ENCODE results near the gene RNF146. TPM values are rescaled to one million over a fixed set of nuclear protein-coding genes. Genes with fewer than 3 reads are reported as not detected.

The RNF146 gene
- polyA plus RNA-seq, 2 of the 4 experiments (the other 2 are of a cell fraction): 18.9 to 33.2 TPM

DNA sequence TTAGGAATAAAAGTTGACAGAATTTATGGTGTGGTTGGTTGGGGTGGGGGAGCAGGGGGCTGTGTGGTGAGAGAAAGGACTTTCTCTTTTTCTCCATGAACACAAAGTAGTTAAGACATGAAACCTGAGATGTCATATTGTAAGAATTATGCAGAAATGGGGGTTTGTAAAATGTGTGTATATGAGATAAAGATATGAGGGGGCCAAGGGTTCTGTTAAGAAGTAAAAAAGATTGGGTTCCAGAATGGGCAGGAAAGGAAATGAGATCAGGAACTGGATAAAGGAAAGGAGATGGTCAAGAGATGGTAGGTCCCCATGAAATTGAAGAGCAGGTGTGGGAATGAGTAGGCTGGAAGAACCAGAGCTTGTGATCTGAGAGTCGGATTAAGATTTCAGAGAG, 9.7 kb downstream of the RNF146 start (continued):
- no peak for TF ChIP-seq RARB (CRISPR knock-in tag; IDR thresholded peaks at IDR 0.05)
- TF ChIP-seq, protein P1, sequence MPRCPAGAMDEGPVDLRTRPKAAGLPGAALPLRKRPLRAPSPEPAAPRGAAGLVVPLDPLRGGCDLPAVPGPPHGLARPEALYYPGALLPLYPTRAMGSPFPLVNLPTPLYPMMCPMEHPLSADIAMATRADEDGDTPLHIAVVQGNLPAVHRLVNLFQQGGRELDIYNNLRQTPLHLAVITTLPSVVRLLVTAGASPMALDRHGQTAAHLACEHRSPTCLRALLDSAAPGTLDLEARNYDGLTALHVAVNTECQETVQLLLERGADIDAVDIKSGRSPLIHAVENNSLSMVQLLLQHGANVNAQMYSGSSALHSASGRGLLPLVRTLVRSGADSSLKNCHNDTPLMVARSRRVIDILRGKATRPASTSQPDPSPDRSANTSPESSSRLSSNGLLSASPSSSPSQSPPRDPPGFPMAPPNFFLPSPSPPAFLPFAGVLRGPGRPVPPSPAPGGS (IDR thresholded peaks at IDR 0.05): no peak

DNA sequence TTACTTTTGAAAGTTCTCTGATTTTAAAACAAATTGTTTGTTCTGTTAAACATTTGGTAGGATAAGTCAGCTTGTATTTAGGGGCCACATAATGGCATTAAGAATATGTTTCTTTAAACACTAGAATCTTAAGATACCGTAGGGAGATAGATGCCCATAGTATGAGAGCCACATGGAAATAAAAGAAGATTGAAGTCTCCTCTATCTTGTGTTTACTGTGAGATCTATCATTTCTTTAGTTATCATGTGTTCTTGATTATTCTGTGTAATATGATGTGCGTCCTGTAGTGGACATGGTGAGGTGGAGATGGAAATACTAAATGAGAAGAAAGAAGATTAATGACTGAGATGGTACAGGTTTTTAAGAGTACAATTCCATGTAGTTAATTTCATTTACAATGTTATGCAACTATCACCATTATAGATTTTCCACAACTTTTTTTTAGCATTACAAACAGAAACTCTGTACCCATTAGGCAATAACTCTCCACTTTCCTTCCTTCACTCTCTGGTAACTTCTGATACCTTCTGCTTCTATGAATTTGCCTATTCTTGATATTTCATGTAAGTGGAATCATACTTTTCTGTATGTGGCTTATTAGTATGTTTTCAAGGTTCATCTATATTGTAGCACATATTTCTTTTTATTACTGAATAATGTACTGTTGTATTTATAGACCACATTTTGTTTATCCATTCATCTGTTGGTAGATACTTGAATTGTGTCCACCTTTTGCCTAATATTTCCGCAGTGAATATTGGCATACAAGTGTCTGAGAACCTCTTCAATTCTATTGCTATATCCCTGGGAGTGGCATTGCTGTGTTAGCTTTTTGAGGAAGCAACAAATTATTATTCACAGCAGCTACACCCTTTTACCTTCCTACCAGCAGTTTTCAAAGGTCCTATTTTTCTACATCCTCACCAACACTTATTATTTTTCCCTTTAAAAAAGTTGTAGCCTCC, 11.5 kb downstream of the RNF146 start:
- ATAC-seq (no peak), FAIRE-seq (no peak), DNase-seq (ENCODE audit: low read depth in 1 of 2, low spot score in 1 of 2) (no peak)
- Histone ChIP-seq H3K27ac (no peak overlapping the region), H3K4me3 (no peak overlapping the region), H3K9me3 (no peaks in the 10 kb centered on the region), H3K4me2 (no peak overlapping the region), H3K4me1 (no peaks in the 10 kb centered on the region)
- CTCF ChIA-PET: interaction anchor here (0.7 to 1.2 kb wide), 2 partner anchors 12 kb away, joined by 3 to 5 read pairs; partner anchors contain the start of gene RNF146
- POLR2A ChIA-PET: interaction anchor here (0.7 kb wide), 1 partner anchor 12 kb away, joined by 3 read pairs; the partner anchor contains the start of gene RNF146
- TF ChIP-seq ZFP36 (IDR thresholded peaks at IDR 0.05; ENCODE audit: borderline replicate concordance, partially characterized antibody) (no peak), CHD4 (IDR thresholded peaks at IDR 0.05; ENCODE audit: borderline replicate concordance) (no peak), EP300 (IDR thresholded peaks at IDR 0.05) (no peak), CHD2 (IDR thresholded peaks at IDR 0.05; ENCODE audit: low read length, partially characterized antibody) (no peak), JUNB (IDR thresholded peaks at IDR 0.05) (no peak), TP53 (CRISPR knock-in tag; IDR thresholded peaks at IDR 0.05) (no peak), POLR2AphosphoS2 (conservative IDR thresholded peaks at IDR 0.05; ENCODE audit: low read length) (no peak)
- TF ChIP-seq, protein P2, sequence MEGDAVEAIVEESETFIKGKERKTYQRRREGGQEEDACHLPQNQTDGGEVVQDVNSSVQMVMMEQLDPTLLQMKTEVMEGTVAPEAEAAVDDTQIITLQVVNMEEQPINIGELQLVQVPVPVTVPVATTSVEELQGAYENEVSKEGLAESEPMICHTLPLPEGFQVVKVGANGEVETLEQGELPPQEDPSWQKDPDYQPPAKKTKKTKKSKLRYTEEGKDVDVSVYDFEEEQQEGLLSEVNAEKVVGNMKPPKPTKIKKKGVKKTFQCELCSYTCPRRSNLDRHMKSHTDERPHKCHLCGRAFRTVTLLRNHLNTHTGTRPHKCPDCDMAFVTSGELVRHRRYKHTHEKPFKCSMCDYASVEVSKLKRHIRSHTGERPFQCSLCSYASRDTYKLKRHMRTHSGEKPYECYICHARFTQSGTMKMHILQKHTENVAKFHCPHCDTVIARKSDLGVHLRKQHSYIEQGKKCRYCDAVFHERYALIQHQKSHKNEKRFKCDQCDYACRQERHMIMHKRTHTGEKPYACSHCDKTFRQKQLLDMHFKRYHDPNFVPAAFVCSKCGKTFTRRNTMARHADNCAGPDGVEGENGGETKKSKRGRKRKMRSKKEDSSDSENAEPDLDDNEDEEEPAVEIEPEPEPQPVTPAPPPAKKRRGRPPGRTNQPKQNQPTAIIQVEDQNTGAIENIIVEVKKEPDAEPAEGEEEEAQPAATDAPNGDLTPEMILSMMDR (IDR thresholded peaks at IDR 0.05): no peak
- TF ChIP-seq, protein P3, sequence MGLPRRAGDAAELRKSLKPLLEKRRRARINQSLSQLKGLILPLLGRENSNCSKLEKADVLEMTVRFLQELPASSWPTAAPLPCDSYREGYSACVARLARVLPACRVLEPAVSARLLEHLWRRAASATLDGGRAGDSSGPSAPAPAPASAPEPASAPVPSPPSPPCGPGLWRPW (IDR thresholded peaks at IDR 0.05): no peak
- 86% methylated on average over 3 of the region's 3 CpGs for WGBS (ENCODE audit: missing lambda C conversion rate)

DNA sequence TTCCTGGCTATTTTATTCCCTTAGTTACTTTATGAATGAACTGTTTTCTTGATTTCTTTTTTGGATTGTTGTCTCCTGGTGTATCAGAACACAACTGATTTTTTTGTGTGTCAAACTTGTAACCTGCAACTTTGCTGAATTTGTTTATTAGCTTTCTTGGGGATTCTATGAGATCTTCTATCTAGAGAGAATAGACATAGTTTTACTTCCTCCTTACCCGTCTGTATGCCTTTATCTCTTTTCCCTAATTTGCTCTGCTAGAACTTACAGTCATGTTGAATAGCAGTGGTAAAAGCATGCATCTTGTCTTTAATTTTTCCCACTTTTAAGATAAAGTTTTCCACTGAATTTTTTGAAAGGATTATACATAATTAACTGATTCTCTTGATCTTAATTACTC, 13.2 kb downstream of the RNF146 start:
- H3K9me3 ChIP-seq: no peaks in the 10 kb centered on the region
- no peaks in the 10 kb centered on the region for H3K4me1 ChIP-seq
- DNase-seq (ENCODE audit: low read depth in 1 of 2, low spot score in 1 of 2) (no peak), FAIRE-seq (no peak), ATAC-seq (no peak)
- no peak overlapping the region for H3K4me2 ChIP-seq
- ChIA-PET POLR2A (interaction anchor here (1.0 kb wide), 1 partner anchor 13 kb away, joined by 3 read pairs; the partner anchor contains the start of gene RNF146), CTCF (no interaction called here)
- H3K27ac ChIP-seq: no peak overlapping the region
- 79% methylated on average over 1 of the region's 1 CpG for WGBS (ENCODE audit: missing lambda C conversion rate)
- no peak for TF ChIP-seq HEYL (CRISPR knock-in tag; IDR thresholded peaks at IDR 0.05)
- TF ChIP-seq RAD21 (conservative IDR thresholded peaks at IDR 0.05 in 1 of 2, IDR thresholded peaks at IDR 0.05 in 1 of 2): no peak
- TF ChIP-seq CHD2 (IDR thresholded peaks at IDR 0.05; ENCODE audit: low read length, partially characterized antibody): no peak
- no peak for TF ChIP-seq FOSL2 (IDR thresholded peaks at IDR 0.05)
- TF ChIP-seq FOSL2 (CRISPR knock-in tag; IDR thresholded peaks at IDR 0.05): no peak
- TF ChIP-seq, protein P4, sequence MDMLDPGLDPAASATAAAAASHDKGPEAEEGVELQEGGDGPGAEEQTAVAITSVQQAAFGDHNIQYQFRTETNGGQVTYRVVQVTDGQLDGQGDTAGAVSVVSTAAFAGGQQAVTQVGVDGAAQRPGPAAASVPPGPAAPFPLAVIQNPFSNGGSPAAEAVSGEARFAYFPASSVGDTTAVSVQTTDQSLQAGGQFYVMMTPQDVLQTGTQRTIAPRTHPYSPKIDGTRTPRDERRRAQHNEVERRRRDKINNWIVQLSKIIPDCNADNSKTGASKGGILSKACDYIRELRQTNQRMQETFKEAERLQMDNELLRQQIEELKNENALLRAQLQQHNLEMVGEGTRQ (IDR thresholded peaks at IDR 0.05): no peak
- TF ChIP-seq MAZ (IDR thresholded peaks at IDR 0.05; ENCODE audit: borderline replicate concordance, low read depth, low read length): no peak
- TF ChIP-seq NR3C1 (IDR thresholded peaks at IDR 0.05): no peak
- TF ChIP-seq NFE2L2 (conservative IDR thresholded peaks at IDR 0.05; ENCODE audit: low read length): no peak
- no peak for TF ChIP-seq RCOR1 (IDR thresholded peaks at IDR 0.05; ENCODE audit: low read depth, low read length)
- no peak for TF ChIP-seq RNF2 (IDR thresholded peaks at IDR 0.05; ENCODE audit: borderline replicate concordance, low read depth)
- TF ChIP-seq ESRRA (IDR thresholded peaks at IDR 0.05; ENCODE audit: borderline replicate concordance, low read length): no peak
- no peak overlapping the region for H3K4me3 ChIP-seq
